Esophagus muscularis mucosa (tissue), 4 donors: ENCODE data around the gene COL27A1.

Source experiments
- CTCF ChIP-seq, 3 experiments: fragments of 200-600 bp in 2 of 3; fragments of 450-650 bp in 1 of 3; sonication (generic) in 2 of 3; IDR thresholded peaks; one replicate each; pipeline ENCODE4 v1.5.1; 2017 to 2019; ENCODE audit warnings: antibody characterized with exemption in 3 of 3, mild to moderate bottlenecking in 2 of 3, moderate library complexity in 1 of 3
- EP300 ChIP-seq: sonication (generic); formaldehyde crosslinking; IDR thresholded peaks from one replicate; pipeline ENCODE4 v1.6.1; 2017; ENCODE audit warnings: antibody characterized with exemption
- POLR2A ChIP-seq: fragments of 450-650 bp; IDR thresholded peaks from one replicate; pipeline ENCODE4 v1.6.1; 2017; ENCODE audit warnings: antibody characterized with exemption, moderate library complexity, mild to moderate bottlenecking, low read depth

GRCh38 chr9:114249424-114250234 lies 94.3 kb downstream of the COL27A1 start:
- no peak for TF ChIP-seq CTCF (IDR thresholded peaks at IDR 0.05)
- TF ChIP-seq EP300: no peak
- TF ChIP-seq POLR2A: no peak
